Karpas-422 (cell line): ENCODE results near the gene GLS. TPM values are rescaled to one million over a fixed set of nuclear protein-coding genes. Genes with fewer than 3 reads are reported as not detected.
A peak's percentile ranks its signal among the peaks of the same experiment; 100 is the strongest.
"Not testable (repeated sequence)": the region's sequence is repeated elsewhere in the genome, so short reads cannot be mapped to it uniquely, and the experiment has no call there.

Experiments used
- DNase-seq: peaks from one replicate; pipeline ENCODE4 v3.0.0-alpha.2; 2015
- H2AFZ ChIP-seq: fragments of 200-600 bp; sonication (generic); 2 replicates; pipeline ENCODE4 v1.6.1; 2014; ENCODE audit warnings: antibody characterized with exemption, low read length, mixed read lengths
- H3K27ac ChIP-seq: fragments of 200-600 bp; sonication (generic); 2 replicates; pipeline ENCODE4 v1.5.1; 2014; ENCODE audit warnings: mild to moderate bottlenecking, low read length, moderate library complexity
- H3K27me3 ChIP-seq: fragments of 200-600 bp; sonication (generic); 2 replicates; pipeline ENCODE4 v1.6.1; 2014; ENCODE audit warnings: low read length, mixed read lengths
- H3K36me3 ChIP-seq: fragments of 200-600 bp; sonication (generic); 2 replicates; pipeline ENCODE4 v1.6.1; 2014; ENCODE audit warnings: low read length, mixed read lengths; ENCODE audit not compliant: insufficient read depth
- H3K4me1 ChIP-seq: fragments of 200-600 bp; sonication (generic); 2 replicates; pipeline ENCODE4 v1.6.1; 2014; ENCODE audit warnings: mild to moderate bottlenecking, low read length, mixed read lengths
- H3K4me2 ChIP-seq: fragments of 200-600 bp; sonication (generic); 2 replicates; pipeline ENCODE4 v1.6.1; 2014; ENCODE audit warnings: low read length, low read depth, mild to moderate bottlenecking; ENCODE audit not compliant: poor library complexity, severe bottlenecking
- H3K4me3 ChIP-seq: fragments of 200-600 bp; sonication (generic); 2 replicates; pipeline ENCODE4 v1.5.1; 2014; ENCODE audit warnings: mild to moderate bottlenecking, antibody characterized with exemption, low read length, mixed read lengths
- H3K79me2 ChIP-seq: fragments of 200-600 bp; sonication (generic); 2 replicates; pipeline ENCODE4 v1.6.1; 2014; ENCODE audit warnings: mild to moderate bottlenecking, low read length, mixed read lengths
- H3K9ac ChIP-seq: fragments of 200-600 bp; sonication (generic); 2 replicates; pipeline ENCODE4 v1.6.0; 2014; ENCODE audit warnings: low read length
- H3K9me2 ChIP-seq: fragments of 200-600 bp; sonication (generic), shearing (Covaris generic); replicated peaks from 2 replicates; pipeline ENCODE4 v1.6.0; 2014; ENCODE audit warnings: mild to moderate bottlenecking, low read length, moderate library complexity; ENCODE audit not compliant: insufficient read depth
- H3K9me3 ChIP-seq: fragments of 300-700, 200-600 bp; sonication (generic); 2 replicates; pipeline ENCODE4 v1.6.1; 2014; ENCODE audit warnings: low read length, mixed read lengths
- H4K20me1 ChIP-seq: fragments of 200-600 bp; sonication (generic); 2 replicates; pipeline ENCODE4 v1.6.1; 2014; ENCODE audit warnings: mild to moderate bottlenecking, antibody characterized with exemption, low read length, low read depth; ENCODE audit not compliant: insufficient read depth
- total RNA-seq: library from RNA; depleted of rRNA; stranded (reverse); fragments of >200 nt; shearing (Covaris generic); gene quantifications from 2 replicates; pipeline ENCODE4 v1.2.3, GENCODE V29; 2014; ENCODE audit warnings: low replicate concordance

GLS gene
- total RNA-seq, 1 experiment from 2014 or later, result 283 TPM

DNA sequence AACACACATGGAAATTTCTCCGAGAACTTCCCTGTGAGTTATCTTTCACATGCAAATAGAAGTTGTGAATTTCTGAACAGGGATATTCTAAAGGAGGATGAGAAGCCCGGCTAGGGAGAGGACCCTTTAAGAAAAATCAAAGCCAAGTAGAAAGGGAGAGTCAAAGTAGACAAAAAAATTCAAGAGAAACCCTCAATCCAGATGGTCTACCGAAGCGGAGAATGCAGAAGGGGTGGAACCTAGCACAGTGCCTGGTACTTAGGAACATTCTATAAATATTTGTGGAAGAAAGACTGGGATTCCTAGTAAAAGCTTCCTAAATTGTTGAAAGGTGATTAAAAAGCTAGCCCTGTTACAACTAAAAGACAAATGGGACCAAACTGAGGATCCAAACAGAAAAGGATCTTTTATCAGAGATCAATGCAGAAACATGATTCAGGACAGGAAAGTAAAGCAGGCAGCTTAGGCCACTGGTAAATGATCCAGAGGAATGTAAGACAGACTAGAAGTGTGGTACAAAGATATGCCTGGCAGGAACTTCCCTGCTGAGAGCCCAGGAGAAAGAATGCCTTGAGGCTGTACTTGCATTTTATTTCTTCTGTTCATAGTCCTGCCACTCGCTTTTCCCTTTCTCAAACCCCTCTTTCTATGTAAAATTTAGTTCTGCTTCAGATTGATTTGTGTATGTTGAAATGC is 19.5 kb upstream of the GLS start:
- H2AFZ ChIP-seq, result no peak overlapping the region
- H3K27me3 ChIP-seq, result no peaks in the 10 kb centered on the region
- DNase-seq, result no peak
- no peaks in the 10 kb centered on the region for H3K9me2 ChIP-seq
- H3K9me3 ChIP-seq, result no peaks in the 10 kb centered on the region
- H3K4me3 ChIP-seq, result no peak overlapping the region
- H3K9ac ChIP-seq, result no peak overlapping the region
- H3K79me2 ChIP-seq, result no peaks in the 10 kb centered on the region
- H3K27ac ChIP-seq, result no peak overlapping the region
- no peaks in the 10 kb centered on the region for H4K20me1 ChIP-seq
- H3K4me1 ChIP-seq, result no peaks in the 10 kb centered on the region
- no peak overlapping the region for H3K4me2 ChIP-seq
- no peaks in the 10 kb centered on the region for H3K36me3 ChIP-seq

DNA sequence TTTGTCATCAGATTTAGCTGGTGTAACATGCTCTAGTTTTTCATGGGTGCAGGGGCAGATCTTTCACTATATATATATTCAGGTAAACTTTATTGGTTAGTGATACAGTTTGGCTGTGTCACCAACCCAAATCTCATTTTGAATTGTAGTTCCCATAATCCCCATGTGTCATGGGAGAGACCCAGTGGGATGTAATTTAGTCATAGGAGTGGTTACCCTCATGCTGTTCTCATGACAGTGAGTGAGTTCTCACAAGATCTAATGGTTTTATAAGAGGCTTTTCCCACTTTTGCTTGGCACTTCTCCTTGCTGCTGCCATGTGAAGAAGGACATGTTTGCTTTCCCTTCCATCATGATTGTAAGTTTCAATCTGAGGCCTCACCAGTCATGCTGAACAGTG is 18.5 kb upstream of the GLS start:
- not testable (repeated sequence) for H4K20me1 ChIP-seq, H3K4me1 ChIP-seq, H2AFZ ChIP-seq, H3K4me3 ChIP-seq, DNase-seq, H3K27ac ChIP-seq, H3K9me2 ChIP-seq, H3K9ac ChIP-seq, H3K9me3 ChIP-seq, H3K4me2 ChIP-seq, H3K27me3 ChIP-seq, H3K79me2 ChIP-seq, H3K36me3 ChIP-seq

DNA sequence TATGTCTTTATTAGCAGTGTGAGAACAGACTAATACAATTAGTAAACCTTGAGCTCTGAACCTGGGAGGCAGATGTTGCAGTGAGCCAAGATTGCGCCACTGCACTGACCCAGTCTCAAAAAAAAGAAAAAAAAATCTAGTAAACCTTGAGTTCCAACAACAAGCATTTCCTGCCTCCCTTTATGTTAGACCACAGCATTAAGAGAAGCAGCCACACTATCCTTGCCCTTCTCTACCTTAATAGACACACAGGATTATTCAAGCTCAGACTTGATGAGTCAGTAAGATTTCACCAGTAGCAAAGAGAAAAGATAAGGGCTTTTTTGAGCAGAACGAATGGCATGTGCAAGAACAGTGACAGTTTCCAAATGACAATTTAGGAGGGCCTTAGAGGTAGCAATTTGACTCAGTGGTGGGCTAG is 18.0 kb upstream of the GLS start:
- no peak overlapping the region for H3K9ac ChIP-seq
- H3K79me2 ChIP-seq, result no peaks in the 10 kb centered on the region
- no peaks in the 10 kb centered on the region for H3K9me3 ChIP-seq
- peak; percentile 29 for DNase-seq
- no peak overlapping the region for H3K4me2 ChIP-seq
- no peaks in the 10 kb centered on the region for H4K20me1 ChIP-seq
- no peaks in the 10 kb centered on the region for H3K36me3 ChIP-seq
- no peak overlapping the region for H2AFZ ChIP-seq
- H3K27me3 ChIP-seq, result no peaks in the 10 kb centered on the region
- no peaks in the 10 kb centered on the region for H3K9me2 ChIP-seq
- no peak overlapping the region for H3K4me3 ChIP-seq
- no peaks in the 10 kb centered on the region for H3K4me1 ChIP-seq
- no peak overlapping the region for H3K27ac ChIP-seq

DNA sequence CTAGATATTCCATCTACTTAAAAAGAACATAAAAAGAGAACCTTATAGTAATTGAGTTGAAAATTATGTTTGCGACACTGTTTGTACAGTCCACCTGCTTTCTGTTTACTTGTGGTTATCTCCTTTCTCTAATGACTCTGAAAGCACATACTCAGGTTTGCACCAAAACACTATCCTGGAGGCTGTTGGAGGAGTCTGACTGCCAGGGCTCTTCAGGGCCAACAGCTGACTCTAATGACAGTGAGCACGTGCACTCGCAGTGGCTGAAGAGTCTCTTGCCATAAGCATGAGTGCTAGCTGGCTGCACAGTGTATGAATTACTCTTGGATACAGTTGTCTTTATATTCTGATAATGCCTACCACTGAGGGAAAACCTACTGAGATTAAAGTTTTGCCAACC is 16.7 kb upstream of the GLS start:
- Histone ChIP-seq H3K27ac (no peak overlapping the region), H3K79me2 (no peaks in the 10 kb centered on the region), H3K4me2 (no peak overlapping the region), H3K9me3 (no peaks in the 10 kb centered on the region), H2AFZ (no peak overlapping the region), H3K27me3 (no peaks in the 10 kb centered on the region), H3K9ac (no peak overlapping the region), H3K9me2 (no peaks in the 10 kb centered on the region), H3K36me3 (no peaks in the 10 kb centered on the region), H4K20me1 (no peaks in the 10 kb centered on the region), H3K4me3 (no peak overlapping the region), H3K4me1 (no peaks in the 10 kb centered on the region)
- peak; percentile 22 for DNase-seq

DNA sequence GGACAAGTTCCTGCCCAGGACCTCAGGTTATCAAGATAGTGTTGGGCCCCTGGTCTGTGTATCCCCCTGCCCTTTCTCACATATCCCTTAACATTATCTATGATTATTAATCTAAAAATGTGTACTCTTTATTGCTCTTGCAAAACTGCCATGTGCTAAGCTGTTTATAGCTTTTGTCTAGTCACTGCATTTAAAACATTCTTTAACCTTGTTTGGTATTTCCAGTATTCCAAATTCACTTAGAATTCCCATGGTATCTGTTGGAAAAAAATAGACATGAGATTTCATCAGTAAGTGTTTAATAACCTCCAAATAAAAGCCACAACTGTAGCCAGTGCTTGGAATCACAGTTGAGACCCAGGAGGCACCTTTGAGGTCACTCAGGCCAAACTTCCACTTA is 16.2 kb upstream of the GLS start:
- no peaks in the 10 kb centered on the region for H3K4me1 ChIP-seq
- no peak overlapping the region for H2AFZ ChIP-seq

DNA sequence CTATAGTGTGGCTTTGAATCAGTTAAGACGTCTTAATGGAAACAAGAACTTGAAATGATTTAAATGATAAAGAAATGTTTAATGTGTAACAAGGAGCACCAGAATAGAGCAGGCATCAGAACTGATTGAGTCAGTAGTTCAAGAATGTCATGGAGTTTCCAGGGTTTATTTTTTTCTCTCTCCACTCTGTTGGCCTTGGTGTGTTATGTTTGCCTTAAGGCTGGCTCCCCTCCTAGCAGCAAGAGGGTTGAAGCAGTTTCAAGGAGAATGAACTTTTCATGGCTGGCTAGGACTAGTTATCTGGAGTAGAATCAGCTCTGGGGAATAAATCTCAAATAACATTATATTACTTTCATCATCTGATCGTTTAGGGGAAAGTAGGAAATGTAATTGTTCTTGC is 13.4 kb upstream of the GLS start:
- no peak overlapping the region for H3K27ac ChIP-seq
- no peaks in the 10 kb centered on the region for H3K79me2 ChIP-seq
- no peaks in the 10 kb centered on the region for H4K20me1 ChIP-seq
- no peak overlapping the region for H2AFZ ChIP-seq
- H3K4me3 ChIP-seq, result no peak overlapping the region
- H3K9ac ChIP-seq, result no peak overlapping the region
- H3K9me3 ChIP-seq, result no peaks in the 10 kb centered on the region
- no peaks in the 10 kb centered on the region for H3K27me3 ChIP-seq
- no peaks in the 10 kb centered on the region for H3K9me2 ChIP-seq
- H3K4me2 ChIP-seq, result no peak overlapping the region
- H3K4me1 ChIP-seq, result no peaks in the 10 kb centered on the region
- H3K36me3 ChIP-seq, result no peaks in the 10 kb centered on the region
- no peak for DNase-seq

More for the DNA sequence above, 16.2 kb upstream of the GLS start:
- Histone ChIP-seq H3K79me2 (no peaks in the 10 kb centered on the region), H3K9me3 (no peaks in the 10 kb centered on the region), H3K4me3 (no peak overlapping the region), H4K20me1 (no peaks in the 10 kb centered on the region), H3K9me2 (no peaks in the 10 kb centered on the region), H3K27me3 (no peaks in the 10 kb centered on the region), H3K4me2 (no peak overlapping the region), H3K9ac (no peak overlapping the region), H3K27ac (no peak overlapping the region), H3K36me3 (no peaks in the 10 kb centered on the region)
- DNase-seq, result peak; percentile 6

DNA sequence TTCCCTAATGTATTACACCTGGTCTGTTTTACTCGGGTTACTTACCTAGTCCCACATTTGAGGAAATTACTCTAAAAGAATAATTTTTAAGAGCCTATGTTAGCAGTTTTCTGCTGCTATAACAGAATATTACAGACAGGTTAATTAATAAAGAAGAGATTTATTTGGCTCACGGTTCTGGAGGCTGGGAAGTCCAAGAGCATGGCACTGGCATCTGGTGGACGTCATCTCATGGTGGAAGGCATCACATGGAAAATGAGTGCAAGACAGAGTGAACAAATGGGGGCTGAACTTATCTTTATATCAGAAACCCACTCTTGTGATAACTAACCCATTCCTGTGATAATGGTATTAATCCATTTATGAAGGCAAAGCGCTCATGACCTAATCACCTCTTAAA is 12.8 kb upstream of the GLS start:
- no peak overlapping the region for H3K4me2 ChIP-seq

DNA sequence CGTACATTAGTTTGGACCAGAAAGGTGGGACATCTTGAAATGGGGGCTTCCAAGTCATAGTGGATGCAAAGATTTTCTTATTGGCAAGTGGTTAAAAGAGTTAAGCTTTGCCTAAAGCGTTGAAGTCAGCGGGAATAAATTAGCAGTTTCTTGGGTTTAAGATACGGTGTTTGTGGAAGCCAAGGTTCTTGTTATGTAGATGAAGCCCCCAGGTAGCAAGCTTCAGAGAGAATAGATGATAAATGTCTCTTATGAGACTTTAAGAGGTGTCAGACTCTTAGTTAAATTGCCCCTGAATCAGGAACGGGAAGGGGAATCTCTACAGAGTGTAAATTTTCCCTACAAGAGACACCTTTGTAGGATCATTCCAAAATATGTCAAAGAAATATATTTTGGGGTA is 10.9 kb upstream of the GLS start:
- H3K9ac ChIP-seq, result no peak overlapping the region
- no peaks in the 10 kb centered on the region for H3K9me3 ChIP-seq
- no peaks in the 10 kb centered on the region for H3K36me3 ChIP-seq
- H3K4me2 ChIP-seq, result no peak overlapping the region
- no peaks in the 10 kb centered on the region for H3K27me3 ChIP-seq
- DNase-seq, result peak; percentile 21
- no peaks in the 10 kb centered on the region for H4K20me1 ChIP-seq
- no peak overlapping the region for H3K4me3 ChIP-seq
- no peaks in the 10 kb centered on the region for H3K79me2 ChIP-seq
- H3K4me1 ChIP-seq, result no peaks in the 10 kb centered on the region
- H3K9me2 ChIP-seq, result no peaks in the 10 kb centered on the region
- no peak overlapping the region for H3K27ac ChIP-seq
- H2AFZ ChIP-seq, result no peak overlapping the region

More for the DNA sequence above, 12.8 kb upstream of the GLS start:
- H3K27ac ChIP-seq, result no peak overlapping the region
- H2AFZ ChIP-seq, result no peak overlapping the region
- H3K4me3 ChIP-seq, result no peak overlapping the region
- H3K4me1 ChIP-seq, result no peaks in the 10 kb centered on the region
- H3K36me3 ChIP-seq, result no peaks in the 10 kb centered on the region
- DNase-seq, result no peak
- H3K27me3 ChIP-seq, result no peaks in the 10 kb centered on the region
- no peaks in the 10 kb centered on the region for H3K79me2 ChIP-seq
- H3K9ac ChIP-seq, result no peak overlapping the region
- no peaks in the 10 kb centered on the region for H4K20me1 ChIP-seq
- H3K9me3 ChIP-seq, result no peaks in the 10 kb centered on the region
- H3K9me2 ChIP-seq, result no peaks in the 10 kb centered on the region

DNA sequence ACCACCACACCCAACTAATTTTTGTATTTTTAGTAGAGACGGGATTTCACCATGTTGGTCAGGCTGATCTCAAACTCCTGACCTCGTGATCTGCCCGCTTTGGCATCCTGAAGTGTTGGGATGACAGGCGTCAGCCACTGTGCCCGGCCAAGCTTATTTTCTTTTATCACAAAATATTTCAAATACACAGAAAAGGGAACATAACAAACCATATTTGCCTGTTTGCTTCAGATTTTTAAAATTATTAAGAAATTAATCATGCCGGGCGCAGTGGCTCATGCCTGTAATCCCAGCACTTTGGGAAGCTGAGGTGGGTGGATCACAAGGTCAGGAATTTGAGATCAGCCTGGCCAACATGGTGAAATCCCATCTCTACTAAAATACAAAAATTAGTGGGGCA is 7.2 kb upstream of the GLS start:
- H3K9me3 ChIP-seq, H3K4me3 ChIP-seq, H4K20me1 ChIP-seq, H3K36me3 ChIP-seq, H3K27me3 ChIP-seq, H2AFZ ChIP-seq, H3K27ac ChIP-seq, H3K9me2 ChIP-seq, H3K4me1 ChIP-seq, DNase-seq, H3K79me2 ChIP-seq, H3K9ac ChIP-seq, H3K4me2 ChIP-seq: not testable (repeated sequence)
